GM06990 (cell line): ENCODE data around the gene SNTB2.
"Not testable (repeated sequence)": the region's sequence is repeated elsewhere in the genome, so short reads cannot be mapped to it uniquely, and the experiment has no call there.

Source experiments
- DNase-seq: peaks from one replicate; pipeline ENCODE4 v3.0.0-alpha.2; 2011; ENCODE audit not compliant: insufficient read length; ENCODE audit errors: extremely low read depth
- H3K27me3 ChIP-seq: replicated peaks from 2 replicates; pipeline ENCODE4 v1.6.0; 2011; ENCODE audit warnings: low read length; ENCODE audit not compliant: control insufficient read depth, insufficient read depth
- H3K36me3 ChIP-seq: 2 replicates; pipeline ENCODE4 v1.5.1; 2011; ENCODE audit warnings: low read length; ENCODE audit not compliant: control insufficient read depth, insufficient read depth
- H3K4me3 ChIP-seq: replicated peaks from 2 replicates; pipeline ENCODE4 v1.5.1; 2011; ENCODE audit warnings: low read depth, mild to moderate bottlenecking, control low read depth, low read length
- TF ChIP-seq, protein P1 (sequence below): IDR thresholded peaks from 2 replicates; pipeline ENCODE4 v1.5.1; 2011; ENCODE audit warnings: low read length, control low read depth, mild to moderate bottlenecking, inconsistent platforms; ENCODE audit not compliant: insufficient read depth, poor library complexity, severe bottlenecking

The SNTB2 gene

DNA sequence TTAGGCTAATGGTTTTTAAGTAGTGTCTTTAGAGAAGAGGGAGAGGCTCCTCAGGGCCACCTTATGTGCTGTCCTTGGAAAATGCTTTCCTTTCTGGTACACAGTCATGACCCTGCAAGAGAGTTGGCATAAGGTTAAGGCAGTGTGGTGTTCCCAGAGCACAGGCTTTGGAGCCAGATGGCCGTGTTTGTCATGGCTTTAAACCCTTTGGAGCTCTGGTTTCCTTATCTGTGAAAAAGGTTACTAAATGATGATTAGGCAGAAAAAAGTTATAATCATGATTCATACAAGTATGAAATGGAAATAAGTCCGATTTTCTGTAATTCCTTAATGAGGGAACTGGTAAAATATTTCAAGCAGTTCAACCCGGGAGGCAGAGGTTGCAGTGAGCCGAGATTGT lies 41.3 kb upstream of the SNTB2 start:
- TF ChIP-seq, protein P1, sequence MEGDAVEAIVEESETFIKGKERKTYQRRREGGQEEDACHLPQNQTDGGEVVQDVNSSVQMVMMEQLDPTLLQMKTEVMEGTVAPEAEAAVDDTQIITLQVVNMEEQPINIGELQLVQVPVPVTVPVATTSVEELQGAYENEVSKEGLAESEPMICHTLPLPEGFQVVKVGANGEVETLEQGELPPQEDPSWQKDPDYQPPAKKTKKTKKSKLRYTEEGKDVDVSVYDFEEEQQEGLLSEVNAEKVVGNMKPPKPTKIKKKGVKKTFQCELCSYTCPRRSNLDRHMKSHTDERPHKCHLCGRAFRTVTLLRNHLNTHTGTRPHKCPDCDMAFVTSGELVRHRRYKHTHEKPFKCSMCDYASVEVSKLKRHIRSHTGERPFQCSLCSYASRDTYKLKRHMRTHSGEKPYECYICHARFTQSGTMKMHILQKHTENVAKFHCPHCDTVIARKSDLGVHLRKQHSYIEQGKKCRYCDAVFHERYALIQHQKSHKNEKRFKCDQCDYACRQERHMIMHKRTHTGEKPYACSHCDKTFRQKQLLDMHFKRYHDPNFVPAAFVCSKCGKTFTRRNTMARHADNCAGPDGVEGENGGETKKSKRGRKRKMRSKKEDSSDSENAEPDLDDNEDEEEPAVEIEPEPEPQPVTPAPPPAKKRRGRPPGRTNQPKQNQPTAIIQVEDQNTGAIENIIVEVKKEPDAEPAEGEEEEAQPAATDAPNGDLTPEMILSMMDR: no peak
- Histone ChIP-seq H3K36me3 (peaks cover 15% of the 10 kb centered on the region), H3K4me3 (no peak overlapping the region), H3K27me3 (no peaks in the 10 kb centered on the region)
- DNase-seq: no peak

DNA sequence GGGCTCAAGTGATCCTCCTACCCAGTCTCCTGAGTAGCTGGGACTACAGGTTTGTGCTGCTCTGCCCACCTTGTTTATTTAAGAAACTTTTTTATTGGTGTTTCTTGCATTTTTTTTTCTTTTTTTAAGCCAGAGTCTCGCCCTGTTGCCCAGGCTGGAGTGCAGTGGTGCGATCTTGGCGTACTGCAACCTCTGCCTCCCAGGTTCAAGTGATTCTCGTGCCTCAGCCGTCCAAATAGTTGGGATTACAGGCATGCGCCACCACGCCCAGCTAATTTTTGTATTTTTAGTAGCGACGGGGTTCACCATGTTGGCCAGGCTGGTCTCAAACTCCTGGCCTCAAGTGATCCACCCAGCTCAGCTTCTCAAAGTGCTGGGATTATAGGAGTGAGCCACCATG lies 37.3 kb upstream of the SNTB2 start:
- H3K27me3 ChIP-seq, DNase-seq, H3K4me3 ChIP-seq: not testable (repeated sequence)
- peaks cover 14% of the 10 kb centered on the region for H3K36me3 ChIP-seq

DNA sequence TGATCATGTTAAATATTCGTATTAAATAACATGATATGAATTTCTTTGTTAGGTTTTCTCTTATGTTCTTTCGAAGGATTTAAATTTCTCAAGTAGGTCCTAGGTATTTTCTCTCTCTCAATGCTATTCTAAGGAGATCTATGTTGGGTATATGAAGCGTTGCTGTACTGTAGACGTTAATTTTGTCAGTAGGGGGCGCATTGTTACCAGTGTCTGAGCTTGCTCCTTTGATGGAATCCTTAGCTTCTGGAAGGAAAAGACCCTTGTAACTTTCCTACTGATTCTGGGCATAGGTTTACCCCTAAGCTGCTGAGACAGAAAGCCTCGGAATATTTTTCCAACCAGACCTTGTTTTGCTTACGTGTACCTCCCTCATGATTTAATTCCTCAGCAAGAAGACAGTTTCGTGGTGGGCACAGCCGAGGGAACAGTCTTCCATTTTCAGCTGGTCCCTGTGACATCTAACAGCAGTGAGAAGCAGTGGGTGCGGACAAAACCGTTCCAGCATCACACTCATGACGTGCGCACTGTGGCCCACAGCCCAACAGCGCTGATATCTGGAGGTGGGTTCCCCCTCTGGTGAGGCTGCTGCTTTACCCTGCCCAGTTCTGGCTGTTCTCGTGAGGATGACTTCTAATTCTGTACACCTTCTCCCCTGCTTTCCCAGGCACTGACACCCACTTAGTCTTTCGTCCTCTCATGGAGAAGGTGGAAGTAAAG lies 36.7 kb upstream of the SNTB2 start:
- no peaks in the 10 kb centered on the region for H3K27me3 ChIP-seq
- H3K36me3 ChIP-seq: peaks cover 17% of the 10 kb centered on the region
- TF ChIP-seq, protein P1: peak; percentile 59
- DNase-seq: no peak
- no peak overlapping the region for H3K4me3 ChIP-seq

DNA sequence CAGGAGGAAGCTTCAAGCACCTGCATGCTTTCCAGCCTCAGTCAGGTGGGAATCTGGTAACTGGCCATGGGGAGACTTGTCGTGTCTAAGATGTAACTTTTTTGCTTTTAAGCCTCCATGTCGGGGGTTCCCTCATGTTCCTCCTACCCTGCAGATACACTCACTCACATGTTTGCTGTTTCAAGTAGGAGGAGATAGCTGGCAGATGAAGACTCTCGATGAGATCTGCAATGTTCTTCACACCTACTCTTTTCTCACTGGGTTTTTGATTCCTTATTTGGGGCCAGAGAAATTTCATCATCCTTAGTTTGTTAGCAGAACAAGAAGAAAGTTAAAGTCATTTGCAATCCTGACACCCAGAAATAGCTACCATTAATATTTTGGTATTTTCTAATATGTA lies 29.8 kb upstream of the SNTB2 start:
- Histone ChIP-seq H3K36me3 (peaks cover 19% of the 10 kb centered on the region), H3K4me3 (no peak overlapping the region), H3K27me3 (no peaks in the 10 kb centered on the region)
- DNase-seq: no peak
- TF ChIP-seq, protein P1: no peak

DNA sequence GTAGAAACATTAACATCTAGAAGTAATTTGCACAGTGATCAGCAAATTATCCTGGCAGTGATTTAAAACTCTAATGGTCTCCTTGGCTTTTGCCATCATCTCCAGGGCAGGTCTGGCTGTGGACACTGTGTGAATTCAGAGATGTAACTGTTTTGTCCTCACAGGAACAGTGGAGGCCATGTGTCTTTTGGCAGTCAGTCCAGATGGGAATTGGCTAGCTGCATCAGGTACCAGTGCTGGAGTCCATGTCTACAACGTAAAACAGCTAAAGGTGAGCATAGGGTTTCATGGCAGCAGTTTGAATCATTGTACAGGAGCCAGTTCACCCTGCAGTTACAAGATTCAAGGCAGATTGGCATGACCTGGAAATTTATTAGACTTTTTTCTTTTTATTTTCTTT lies 26.8 kb upstream of the SNTB2 start:
- peaks cover 14% of the 10 kb centered on the region for H3K36me3 ChIP-seq
- TF ChIP-seq, protein P1: no peak

DNA sequence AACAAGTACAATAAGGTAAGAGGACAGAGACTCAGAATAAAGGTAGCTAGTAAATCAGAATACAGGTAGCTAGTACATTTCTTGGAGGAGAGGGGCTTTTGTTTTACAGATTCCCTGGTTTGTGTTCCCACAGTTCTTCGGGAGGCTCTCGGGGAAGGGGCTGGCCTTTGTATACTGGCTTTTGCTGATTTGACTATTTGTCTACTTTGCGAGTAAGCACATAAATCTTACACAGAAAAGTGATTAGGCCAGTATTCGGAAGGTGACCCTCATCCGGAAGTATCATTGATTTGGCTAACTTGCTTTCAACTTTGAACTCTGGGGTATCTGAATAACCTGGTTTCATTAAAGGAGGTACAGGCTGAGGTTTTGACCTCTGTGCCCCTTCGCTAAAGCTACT lies 21.4 kb upstream of the SNTB2 start:
- TF ChIP-seq, protein P1: no peak
- DNase-seq: no peak
- Histone ChIP-seq H3K4me3 (no peak overlapping the region), H3K27me3 (no peaks in the 10 kb centered on the region), H3K36me3 (peaks cover 14% of the 10 kb centered on the region)

More for the DNA sequence above, 26.8 kb upstream of the SNTB2 start:
- H3K27me3 ChIP-seq: no peaks in the 10 kb centered on the region
- no peak for DNase-seq
- H3K4me3 ChIP-seq: no peak overlapping the region
